ENCODE data around the gene SLC6A1. TPM values are rescaled to one million over a fixed set of nuclear protein-coding genes. Genes with fewer than 3 reads are reported as not detected.
A peak's percentile ranks its signal among the peaks of the same experiment; 100 is the strongest.

SLC6A1 gene
- total RNA-seq, 1 donor: not detected

GRCh38 chr3:11056531-11057050, 64.0 kb downstream of the SLC6A1 start:
- no peaks in the 10 kb centered on the region for H4K20me1 ChIP-seq (ENCODE audit: insufficient read depth, low read length)

GRCh38 chr3:11057655-11058054, 65.1 kb downstream of the SLC6A1 start:
- Histone ChIP-seq H3K79me2 (ENCODE audit: insufficient read depth, low read length) (no peaks in the 10 kb centered on the region), H3K4me3 (ENCODE audit: insufficient read depth, low read length) (no peak overlapping the region), H3K9me3 (ENCODE audit: low read depth, low read length) (no peaks in the 10 kb centered on the region), H4K20me1 (ENCODE audit: insufficient read depth, low read length) (no peaks in the 10 kb centered on the region), H3K27ac (ENCODE audit: low read depth, low read length) (no peak overlapping the region), H3K36me3 (ENCODE audit: insufficient read depth, low read length) (no peaks in the 10 kb centered on the region), H2AFZ (ENCODE audit: low read length) (no peak overlapping the region), H3K27me3 (ENCODE audit: insufficient read depth, low read length) (peaks cover 20% of the 10 kb centered on the region), H3K4me1 (ENCODE audit: insufficient read depth, low read length) (peaks cover 12% of the 10 kb centered on the region), H3K4me2 (ENCODE audit: insufficient read depth, low read length) (no peak overlapping the region)
- DNase-seq (ENCODE audit: insufficient read length, low spot score, missing footprints): no peak
- no peak for TF ChIP-seq CTCF (IDR thresholded peaks at IDR 0.05; ENCODE audit: extremely low read depth, low read depth, low read length)

More at GRCh38 chr3:11056531-11057050, 64.0 kb downstream of the SLC6A1 start:
- no peak overlapping the region for H2AFZ ChIP-seq (ENCODE audit: low read length)
- H3K27me3 ChIP-seq (ENCODE audit: insufficient read depth, low read length): peaks cover 31% of the 10 kb centered on the region
- no peak overlapping the region for H3K27ac ChIP-seq (ENCODE audit: low read depth, low read length)
- H3K36me3 ChIP-seq (ENCODE audit: insufficient read depth, low read length): no peaks in the 10 kb centered on the region
- H3K4me3 ChIP-seq (ENCODE audit: insufficient read depth, low read length): no peak overlapping the region
- no peaks in the 10 kb centered on the region for H3K9me3 ChIP-seq (ENCODE audit: low read depth, low read length)
- peaks cover 12% of the 10 kb centered on the region for H3K4me1 ChIP-seq (ENCODE audit: insufficient read depth, low read length)
- TF ChIP-seq CTCF (IDR thresholded peaks at IDR 0.05; ENCODE audit: extremely low read depth, low read depth, low read length): no peak
- no peak overlapping the region for H3K4me2 ChIP-seq (ENCODE audit: insufficient read depth, low read length)
- no peak for DNase-seq (ENCODE audit: insufficient read length, low spot score, missing footprints)
- no peaks in the 10 kb centered on the region for H3K79me2 ChIP-seq (ENCODE audit: insufficient read depth, low read length)

- peak overlapping the region; percentile 25 for H3K4me2 ChIP-seq (ENCODE audit: insufficient read depth, low read length)
- peak; percentile 94 for DNase-seq (ENCODE audit: insufficient read length, low spot score, missing footprints)
- peak overlapping the region; percentile 52 for H2AFZ ChIP-seq (ENCODE audit: low read length)
Observed at GRCh38 chr3:11059090-11059798, 66.7 kb downstream of the SLC6A1 start.

More at GRCh38 chr3:11059090-11059798, 66.7 kb downstream of the SLC6A1 start:
- no peaks in the 10 kb centered on the region for H4K20me1 ChIP-seq (ENCODE audit: insufficient read depth, low read length)
- no peak overlapping the region for H3K27ac ChIP-seq (ENCODE audit: low read depth, low read length)
- H3K4me3 ChIP-seq (ENCODE audit: insufficient read depth, low read length): no peak overlapping the region
- H3K36me3 ChIP-seq (ENCODE audit: insufficient read depth, low read length): no peaks in the 10 kb centered on the region
- H3K4me1 ChIP-seq (ENCODE audit: insufficient read depth, low read length): peaks cover 12% of the 10 kb centered on the region
- H3K27me3 ChIP-seq (ENCODE audit: insufficient read depth, low read length): peaks cover 14% of the 10 kb centered on the region
- H3K79me2 ChIP-seq (ENCODE audit: insufficient read depth, low read length): no peaks in the 10 kb centered on the region
- peak; percentile 98 for TF ChIP-seq CTCF (IDR thresholded peaks at IDR 0.05; ENCODE audit: extremely low read depth, low read depth, low read length)
- no peaks in the 10 kb centered on the region for H3K9me3 ChIP-seq (ENCODE audit: low read depth, low read length)
